K562 (cell line): Measurements from ENCODE around the gene EFNA2. TPM values are rescaled to one million over a fixed set of nuclear protein-coding genes. Genes with fewer than 3 reads are reported as not detected.

ENCODE experiments used
- ARNT ChIP-seq, 2 experiments: fragments of 450-650 bp; IDR thresholded peaks; 2 replicates each; pipeline ENCODE4 v1.6.1; 2016; ENCODE audit warnings: mild to moderate bottlenecking in 1 of 2
- CEBPZ ChIP-seq: fragments of 150-350 bp; IDR thresholded peaks from 2 replicates; pipeline ENCODE4 v1.6.1; 2014; ENCODE audit warnings: low read depth, mild to moderate bottlenecking, low read length, borderline replicate concordance
- DNMT1 ChIP-seq: fragments of 450-650 bp; IDR thresholded peaks from 2 replicates; pipeline ENCODE4 v1.6.1; 2016; ENCODE audit warnings: antibody characterized with exemption, mild to moderate bottlenecking
- GATA2 ChIP-seq: sonication (generic); formaldehyde crosslinking; IDR thresholded peaks from 2 replicates; pipeline ENCODE4 v1.4.0; 2020; ENCODE audit warnings: mild to moderate bottlenecking, missing genetic modification reagents
- GTF2E2 ChIP-seq: fragments of 200-800 bp; sonication (Bioruptor generic); IDR thresholded peaks from 2 replicates; pipeline ENCODE4 v1.6.1; 2016; ENCODE audit warnings: missing genetic modification characterization, missing compliant biosample characterization
- HLTF ChIP-seq: fragments of 450-650 bp; IDR thresholded peaks from 2 replicates; pipeline ENCODE4 v1.6.1; 2016
- HNRNPK ChIP-seq: fragments of 200-400 bp; formaldehyde crosslinking; IDR thresholded peaks from one replicate; pipeline ENCODE4 v1.6.1; 2018; ENCODE audit warnings: mild to moderate bottlenecking, low read depth, low read length; ENCODE audit not compliant: poor library complexity, severe bottlenecking
- NCOA2 ChIP-seq, 2 experiments: fragments of 450-650 bp; IDR thresholded peaks; 2 replicates each; pipeline ENCODE4 v1.6.1; 2018; ENCODE audit warnings: mild to moderate bottlenecking in 2 of 2, moderate library complexity in 1 of 2; ENCODE audit not compliant: partially characterized antibody in 2 of 2
- NFATC3 ChIP-seq: fragments of 450-650 bp; IDR thresholded peaks from 2 replicates; pipeline ENCODE4 v1.6.1; 2017; ENCODE audit warnings: mild to moderate bottlenecking
- NFIC ChIP-seq: fragments of 450-650 bp; IDR thresholded peaks from 2 replicates; pipeline ENCODE4 v1.6.1; 2017; ENCODE audit warnings: mild to moderate bottlenecking, inconsistent platforms
- NR1H2 ChIP-seq: sonication (generic); formaldehyde crosslinking; IDR thresholded peaks from 2 replicates; pipeline ENCODE4 v1.4.0; 2020; ENCODE audit warnings: mild to moderate bottlenecking, missing genetic modification reagents
- RBM14 ChIP-seq: fragments of 200-400 bp; formaldehyde crosslinking; IDR thresholded peaks from 2 replicates; pipeline ENCODE4 v1.6.1; 2018; ENCODE audit warnings: low read depth, mild to moderate bottlenecking, low read length, moderate library complexity, borderline replicate concordance; ENCODE audit not compliant: insufficient read depth
- RBM22 ChIP-seq: fragments of 200-400 bp; formaldehyde crosslinking; IDR thresholded peaks from 2 replicates; pipeline ENCODE4 v1.6.1; 2018; ENCODE audit warnings: low read length, low read depth; ENCODE audit not compliant: poor library complexity, severe bottlenecking
- RCOR1 ChIP-seq, 2 experiments: IDR thresholded peaks; 2 replicates each; pipeline ENCODE4 v1.6.1; 2012; ENCODE audit warnings: low read depth in 2 of 2, low read length in 2 of 2, borderline replicate concordance in 1 of 2, improper control_type of control experiment in 1 of 2
- SMARCE1 ChIP-seq: fragments of 450-650 bp; IDR thresholded peaks from 2 replicates; pipeline ENCODE4 v1.7.1; 2016; ENCODE audit warnings: mild to moderate bottlenecking
- ZBED1 ChIP-seq: IDR thresholded peaks from 2 replicates; pipeline ENCODE4 v1.6.1; 2014
- ZNF24 ChIP-seq: fragments of 450-650 bp; IDR thresholded peaks from 2 replicates; pipeline ENCODE4 v1.6.1; 2016
- ZNF436 ChIP-seq: fragments of 250-450, 450-650 bp; sonication (Bioruptor Pico); formaldehyde crosslinking; IDR thresholded peaks from 2 replicates; pipeline ENCODE4 v1.7.0; 2020; ENCODE audit warnings: mild to moderate bottlenecking
- ZNF551 ChIP-seq: fragments of 250-450 bp; sonication (Bioruptor Pico); IDR thresholded peaks from 2 replicates; pipeline ENCODE4 v1.5.0; 2021; ENCODE audit warnings: mild to moderate bottlenecking, moderate library complexity
- polyA plus RNA-seq, 8 experiments: library from polyadenylated mRNA; depleted of rRNA in 4 of 8; stranded (reverse) in 5 of 8; unstranded in 3 of 8; fragments of >200 nt; fragmentation: Nextera tagmentation in 2 of 8; fragmentation: Illumina TruSeq in 1 of 8; extraction: Ambion mirVana in 2 of 8; extraction: Trizol in 1 of 8; gene quantifications; 2 replicates each; pipeline versions ENCODE4 v1.2.1 to v1.2.3, GENCODE V29; 2011 to 2014; ENCODE audit warnings: inconsistent platforms in 1 of 8, missing spikeins in 1 of 8
- total RNA-seq, 7 experiments: library from RNA; depleted of rRNA in 6 of 7; stranded (reverse); fragments of >200 nt in 6 of 7; fragmentation: Illumina TruSeq in 2 of 7; extraction: Trizol in 2 of 7; gene quantifications; 2 replicates each; pipeline versions ENCODE4 v1.2.1 to v1.2.3, GENCODE V29; 2011 to 2021; ENCODE audit warnings: low replicate concordance in 1 of 7
- TF ChIP-seq, protein P1 (sequence below): fragments of 250-450 bp; sonication (Bioruptor Pico); IDR thresholded peaks from 2 replicates; pipeline ENCODE4 v1.5.0; 2020; ENCODE audit warnings: mild to moderate bottlenecking, borderline replicate concordance
- TF ChIP-seq, protein P2 (sequence below): sonication (generic); formaldehyde crosslinking; IDR thresholded peaks from 2 replicates; pipeline ENCODE4 v1.8.1; 2023; ENCODE audit warnings: mild to moderate bottlenecking, missing genetic modification reagents

Gene EFNA2
- total and polyA plus RNA-seq, 9 of the 15 experiments (the other 6 are each of a cell fraction or from before 2014, with no cell fraction given): 0.11 to 0.44 (median 0.15) TPM; not detected in 6

DNA sequence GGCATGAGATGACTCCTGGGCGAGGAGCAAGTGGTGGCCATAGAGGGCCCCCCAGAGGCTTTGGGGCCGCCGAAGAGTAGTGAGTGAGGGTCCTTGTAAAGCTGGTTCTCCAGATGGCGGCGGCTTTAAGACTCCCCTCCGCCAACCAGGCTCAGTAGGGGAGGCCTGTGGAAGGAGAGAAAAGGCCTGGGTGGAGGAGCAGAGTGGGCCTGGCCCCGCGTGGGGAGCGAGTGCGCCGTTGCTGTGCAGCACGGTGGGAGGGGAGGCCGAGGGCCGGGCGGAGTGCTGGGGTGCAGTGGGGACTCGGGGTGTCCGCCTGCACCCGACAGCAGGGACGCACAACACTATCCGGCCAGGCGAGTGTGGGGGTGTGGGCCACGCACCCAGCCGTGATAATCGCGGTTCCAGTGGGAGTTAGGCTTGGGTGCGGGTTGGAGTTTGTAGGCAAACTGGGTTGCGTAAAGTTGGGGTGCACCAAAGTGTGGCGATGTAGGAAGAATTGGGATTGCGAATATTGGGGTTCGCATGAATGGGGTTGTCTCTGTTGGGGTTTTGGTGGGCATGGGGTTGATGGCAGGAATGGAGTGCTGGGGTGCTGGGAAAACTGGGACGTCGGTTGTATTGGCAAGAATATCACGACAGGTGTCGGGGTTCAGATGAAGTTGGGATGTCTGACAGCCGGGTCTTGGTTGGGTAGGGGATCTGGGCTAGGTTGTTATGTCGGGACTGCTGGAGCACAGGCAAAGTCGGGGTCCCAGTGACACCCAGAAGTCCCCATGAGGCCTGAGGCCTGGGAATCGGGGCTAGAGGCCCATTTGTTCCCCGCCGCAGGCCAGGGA is 17.2 kb upstream of the EFNA2 start (continued):
- TF ChIP-seq RBM22 (no peak), ARNT (IDR thresholded peaks at IDR 0.05) (no peak), NFIC (0 out of 2 replicates have a peak, but pooled peaks have one; percentile 22), GATA2 (CRISPR knock-in tag) (no peak), CEBPZ (no peak), NR1H2 (CRISPR knock-in tag) (no peak), ZNF24 (0 out of 2 replicates have a peak, but pooled peaks have one; percentile 27), GTF2E2 (tag) (no peak), ZNF551 (CRISPR knock-in tag) (no peak), RCOR1 (IDR thresholded peaks at IDR 0.05; ENCODE audit: borderline replicate concordance in 1 of 2, low read depth in 2 of 2, low read length in 2 of 2) (0 out of 4 replicates have a peak, but pooled peaks of 1 of the 2 experiments have one; percentile 19), NCOA2 (IDR thresholded peaks at IDR 0.05; ENCODE audit: partially characterized antibody in 2 of 2) (no peak), ZBED1 (no peak; the same call in 1 of the 2 replicates), ZNF436 (no peak), HNRNPK (no peak), NFATC3 (no peak), RBM14 (no peak), DNMT1 (no peak), SMARCE1 (0 out of 2 replicates have a peak, but pooled peaks have one; percentile 10), HLTF (peak; percentile 68; the same call in 1 of the 2 replicates)
- TF ChIP-seq, protein P1, sequence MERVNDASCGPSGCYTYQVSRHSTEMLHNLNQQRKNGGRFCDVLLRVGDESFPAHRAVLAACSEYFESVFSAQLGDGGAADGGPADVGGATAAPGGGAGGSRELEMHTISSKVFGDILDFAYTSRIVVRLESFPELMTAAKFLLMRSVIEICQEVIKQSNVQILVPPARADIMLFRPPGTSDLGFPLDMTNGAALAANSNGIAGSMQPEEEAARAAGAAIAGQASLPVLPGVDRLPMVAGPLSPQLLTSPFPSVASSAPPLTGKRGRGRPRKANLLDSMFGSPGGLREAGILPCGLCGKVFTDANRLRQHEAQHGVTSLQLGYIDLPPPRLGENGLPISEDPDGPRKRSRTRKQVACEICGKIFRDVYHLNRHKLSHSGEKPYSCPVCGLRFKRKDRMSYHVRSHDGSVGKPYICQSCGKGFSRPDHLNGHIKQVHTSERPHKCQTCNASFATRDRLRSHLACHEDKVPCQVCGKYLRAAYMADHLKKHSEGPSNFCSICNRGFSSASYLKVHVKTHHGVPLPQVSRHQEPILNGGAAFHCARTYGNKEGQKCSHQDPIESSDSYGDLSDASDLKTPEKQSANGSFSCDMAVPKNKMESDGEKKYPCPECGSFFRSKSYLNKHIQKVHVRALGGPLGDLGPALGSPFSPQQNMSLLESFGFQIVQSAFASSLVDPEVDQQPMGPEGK: no peak
- TF ChIP-seq, protein P2, sequence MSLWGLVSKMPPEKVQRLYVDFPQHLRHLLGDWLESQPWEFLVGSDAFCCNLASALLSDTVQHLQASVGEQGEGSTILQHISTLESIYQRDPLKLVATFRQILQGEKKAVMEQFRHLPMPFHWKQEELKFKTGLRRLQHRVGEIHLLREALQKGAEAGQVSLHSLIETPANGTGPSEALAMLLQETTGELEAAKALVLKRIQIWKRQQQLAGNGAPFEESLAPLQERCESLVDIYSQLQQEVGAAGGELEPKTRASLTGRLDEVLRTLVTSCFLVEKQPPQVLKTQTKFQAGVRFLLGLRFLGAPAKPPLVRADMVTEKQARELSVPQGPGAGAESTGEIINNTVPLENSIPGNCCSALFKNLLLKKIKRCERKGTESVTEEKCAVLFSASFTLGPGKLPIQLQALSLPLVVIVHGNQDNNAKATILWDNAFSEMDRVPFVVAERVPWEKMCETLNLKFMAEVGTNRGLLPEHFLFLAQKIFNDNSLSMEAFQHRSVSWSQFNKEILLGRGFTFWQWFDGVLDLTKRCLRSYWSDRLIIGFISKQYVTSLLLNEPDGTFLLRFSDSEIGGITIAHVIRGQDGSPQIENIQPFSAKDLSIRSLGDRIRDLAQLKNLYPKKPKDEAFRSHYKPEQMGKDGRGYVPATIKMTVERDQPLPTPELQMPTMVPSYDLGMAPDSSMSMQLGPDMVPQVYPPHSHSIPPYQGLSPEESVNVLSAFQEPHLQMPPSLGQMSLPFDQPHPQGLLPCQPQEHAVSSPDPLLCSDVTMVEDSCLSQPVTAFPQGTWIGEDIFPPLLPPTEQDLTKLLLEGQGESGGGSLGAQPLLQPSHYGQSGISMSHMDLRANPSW (CRISPR knock-in tag): no peak
